Naive thymus-derived CD8-positive, alpha-beta T cell (primary cell): ENCODE data around the gene ABTB2. TPM values are rescaled to one million over a fixed set of nuclear protein-coding genes. Genes with fewer than 3 reads are reported as not detected.

ENCODE experiments used
- ATAC-seq, 2 donors: fragments of 150-1000 bp; cut with Tn5 transposase in 1 of 2; sonication (Bioruptor Pico), chemical (Tn5 transposase) in 1 of 2; 1 replicate in 1 of 2; 2 replicates in 1 of 2; pipeline ENCODE4 v1.10.0; 2021; ENCODE audit warnings: mild to moderate bottlenecking in 2 of 2, moderate library complexity in 2 of 2
- POLR2A ChIA-PET: fragments of 350-600 bp; sonication (Branson Sonifier 250); formaldehyde crosslinking; loops from one replicate; lab custom pipeline; 2021; ENCODE audit warnings: antibody characterized with exemption; lab: Charles Lee
- DNase-seq, 10 donors: peaks; one replicate each; pipeline versions ENCODE4 v3.0.0 to v3.0.0-alpha.2; 2020 to 2022
- H3K27ac Mint-ChIP-seq, 10 donors: one replicate each; pipeline ENCODE4 v1.8.0; 2020 to 2022; ENCODE audit warnings: mild to moderate bottlenecking in 10 of 10, mixed read lengths in 10 of 10, moderate library complexity in 4 of 10, inconsistent platforms in 1 of 10
- H3K27me3 Mint-ChIP-seq, 5 donors: one replicate each; pipeline ENCODE4 v1.8.0; 2021 to 2022; ENCODE audit warnings: mixed read lengths in 5 of 5
- H3K36me3 Mint-ChIP-seq, 3 donors: one replicate each; pipeline ENCODE4 v1.8.0; 2020 to 2022; ENCODE audit warnings: mixed read lengths in 3 of 3, mild to moderate bottlenecking in 2 of 3, inconsistent platforms in 1 of 3
- H3K4me1 Mint-ChIP-seq, 4 donors: one replicate each; pipeline ENCODE4 v1.8.0; 2021 to 2022; ENCODE audit warnings: mixed read lengths in 4 of 4
- H3K4me3 Mint-ChIP-seq, 10 donors: one replicate each; pipeline ENCODE4 v1.8.0; 2020 to 2022; ENCODE audit warnings: mild to moderate bottlenecking in 10 of 10, mixed read lengths in 10 of 10, moderate library complexity in 6 of 10, inconsistent platforms in 1 of 10
- H3K9me3 Mint-ChIP-seq, 9 donors: one replicate each; pipeline ENCODE4 v1.8.0; 2020 to 2022; ENCODE audit warnings: mixed read lengths in 9 of 9, mild to moderate bottlenecking in 3 of 9, inconsistent platforms in 1 of 9, moderate library complexity in 1 of 9
- polyA plus RNA-seq, 3 donors: library from polyadenylated mRNA; unstranded; fragments of 300-500 nt; fragmentation: Illumina TruSeq; gene quantifications; one replicate each; pipeline ENCODE4 v1.2.3, GENCODE V29; 2021
- total RNA-seq, 8 experiments: library from RNA in 2 of 8; stranded (reverse) in 2 of 8; gene quantifications; one replicate each; pipeline ENCODE4 v1.2.3 and lab custom pipeline; 2021 to 2026

ABTB2 gene
- total and polyA plus RNA-seq, 5 experiments from 2014 or later = 0.05 to 0.81 (median 0.69) TPM; not detected in 2

GRCh38 chr11:34358728-34359547 is 1.1 kb upstream of the ABTB2 start:
- Mint-ChIP-seq H3K27ac (peak overlapping the region; percentile 68 to 95 (median 91)), H3K4me3 (peak overlapping the region; percentile 84 to 94 (median 90)), H3K36me3 (no peaks in the 10 kb centered on the region), H3K4me1 (peaks cover 16 to 41% (median 27%) of the 10 kb centered on the region in 4 donors), H3K27me3 (peaks cover 22 to 46% (median 29%) of the 10 kb centered on the region in 5 donors), H3K9me3 (no peaks in the 10 kb centered on the region)
- ATAC-seq (peak; percentile 18 to 21), DNase-seq (peak; percentile 25 to 83 (median 74))
- POLR2A ChIA-PET = interaction anchor here (1.0 to 3.8 kb wide), 6 partner anchors 110 to 362 kb away, joined by 4 to 30 read pairs (median 6); partner anchors contain the start of genes CAPRIN1 and NAT10

DNA sequence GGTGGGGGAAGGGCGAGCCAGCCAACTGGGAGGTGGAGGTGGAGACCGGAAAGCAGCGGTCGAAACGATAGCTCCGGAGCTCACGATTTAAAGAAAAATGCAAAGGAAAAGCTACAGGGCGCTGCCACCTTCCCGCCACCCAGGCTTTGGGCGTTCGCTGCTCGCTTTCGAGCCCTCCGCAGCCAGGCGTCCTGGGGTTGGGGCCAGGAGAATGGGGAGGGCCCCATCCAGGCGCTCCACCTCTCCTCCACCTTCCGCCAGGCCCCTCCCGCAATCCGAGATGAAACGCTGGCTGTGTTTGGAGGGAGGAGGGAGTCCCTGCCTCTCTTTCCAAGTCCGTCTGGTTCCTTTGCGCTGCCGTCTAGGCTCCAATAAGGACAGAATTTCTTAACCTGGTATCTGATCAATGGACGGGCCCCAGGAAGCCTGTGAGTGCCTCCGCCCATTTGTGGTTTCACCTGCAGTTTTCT is 483 bp upstream of the ABTB2 start:
- peaks cover 15 to 35% (median 24%) of the 10 kb centered on the region in 4 donors for H3K4me1 Mint-ChIP-seq

GRCh38 chr11:34356913-34357700 is 703 bp downstream of the ABTB2 start:
- DNase-seq (peak; percentile 15 to 73 (median 47)), ATAC-seq (peak; percentile 30 to 36)
- POLR2A ChIA-PET = interaction anchor here (1.3 to 3.8 kb wide), 4 partner anchors 108 to 306 kb away, joined by 4 to 30 read pairs (median 8); partner anchors contain the start of genes CAPRIN1 and NAT10
- Mint-ChIP-seq H3K36me3 (no peaks in the 10 kb centered on the region), H3K4me3 (peak overlapping the region; percentile 78 to 94 (median 90)), H3K4me1 (peaks cover 15 to 34% (median 24%) of the 10 kb centered on the region in 4 donors), H3K27ac (peak overlapping the region in 1 of 10 donors; percentile 68), H3K27me3 (peaks cover 28 to 64% (median 44%) of the 10 kb centered on the region in 5 donors), H3K9me3 (no peaks in the 10 kb centered on the region)

More for the DNA sequence above, 483 bp upstream of the ABTB2 start:
- POLR2A ChIA-PET = interaction anchor here (1.0 to 3.8 kb wide), 6 partner anchors 109 to 361 kb away, joined by 4 to 30 read pairs (median 6); partner anchors contain the start of genes CAPRIN1 and NAT10
- H3K9me3 Mint-ChIP-seq = no peaks in the 10 kb centered on the region
- DNase-seq (peak in 1 of 10 donors; percentile 72), ATAC-seq (peak; percentile 24 to 37)
- H3K36me3 Mint-ChIP-seq = no peaks in the 10 kb centered on the region
- H3K27me3 Mint-ChIP-seq = peaks cover 26 to 52% (median 34%) of the 10 kb centered on the region in 5 donors
- peak overlapping the region; percentile 84 to 94 (median 90) for H3K4me3 Mint-ChIP-seq
- peak overlapping the region; percentile 45 to 95 (median 91) for H3K27ac Mint-ChIP-seq

DNA sequence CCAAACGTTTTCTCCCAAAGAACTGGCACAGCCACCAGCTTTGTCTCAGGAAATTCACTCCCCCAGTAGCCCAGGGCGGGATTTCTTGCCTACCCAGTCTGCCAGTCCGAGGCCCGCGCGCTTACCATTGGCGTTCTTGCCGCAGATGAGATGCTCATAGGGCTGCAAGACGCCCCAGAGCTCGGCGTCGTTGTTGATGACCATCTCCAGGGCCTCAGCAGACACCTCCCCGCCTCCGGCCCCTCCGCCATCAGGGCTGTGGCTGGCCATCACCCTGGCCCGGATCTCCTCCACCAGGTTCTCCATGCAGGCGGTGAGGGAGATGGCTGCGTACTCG is 1.3 kb downstream of the ABTB2 start:
- Mint-ChIP-seq H3K9me3 (no peaks in the 10 kb centered on the region), H3K27me3 (peaks cover 32 to 70% (median 43%) of the 10 kb centered on the region in 5 donors), H3K4me1 (peaks cover 15 to 34% (median 24%) of the 10 kb centered on the region in 4 donors), H3K36me3 (no peaks in the 10 kb centered on the region), H3K4me3 (peak overlapping the region; percentile 61 to 93 (median 80)), H3K27ac (no peak overlapping the region)
- ATAC-seq = no peak
- POLR2A ChIA-PET = interaction anchor here (0.8 to 3.8 kb wide), 3 partner anchors 107 to 182 kb away, joined by 3 to 30 read pairs (median 6); no protein-coding TSS in a partner anchor
- DNase-seq = peak in 2 of 10 donors; percentile 9 to 12

DNA sequence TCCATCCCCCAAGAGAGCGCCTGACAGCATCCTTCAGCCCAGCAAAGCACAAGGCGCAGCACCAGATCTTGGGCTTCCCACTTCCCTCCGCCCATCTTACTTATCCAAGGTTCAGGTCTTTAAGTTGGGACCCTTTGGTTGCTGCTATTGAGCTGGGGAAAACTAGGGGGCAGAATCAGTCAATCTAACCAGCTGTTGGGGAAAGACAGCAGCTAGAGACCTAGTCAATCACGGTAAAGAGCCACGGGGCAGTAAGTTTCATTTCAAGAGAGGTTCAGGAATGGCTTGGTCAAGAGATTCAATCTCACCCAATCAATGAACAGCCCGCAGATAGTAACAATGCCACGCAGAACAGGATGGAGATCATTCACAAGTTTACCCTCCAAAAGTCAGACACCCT is 1.7 kb downstream of the ABTB2 start:
- Mint-ChIP-seq H3K4me1 (peaks cover 15 to 34% (median 24%) of the 10 kb centered on the region in 4 donors), H3K27me3 (peaks cover 36 to 72% (median 43%) of the 10 kb centered on the region in 5 donors), H3K36me3 (no peaks in the 10 kb centered on the region), H3K27ac (no peak overlapping the region), H3K4me3 (peak overlapping the region; percentile 61 to 93 (median 80)), H3K9me3 (no peaks in the 10 kb centered on the region)
- ATAC-seq (no peak), DNase-seq (no peak)
- POLR2A ChIA-PET = interaction anchor here (0.6 to 3.8 kb wide), 3 partner anchors 16 to 182 kb away, joined by 3 to 30 read pairs (median 3); no protein-coding TSS in a partner anchor

DNA sequence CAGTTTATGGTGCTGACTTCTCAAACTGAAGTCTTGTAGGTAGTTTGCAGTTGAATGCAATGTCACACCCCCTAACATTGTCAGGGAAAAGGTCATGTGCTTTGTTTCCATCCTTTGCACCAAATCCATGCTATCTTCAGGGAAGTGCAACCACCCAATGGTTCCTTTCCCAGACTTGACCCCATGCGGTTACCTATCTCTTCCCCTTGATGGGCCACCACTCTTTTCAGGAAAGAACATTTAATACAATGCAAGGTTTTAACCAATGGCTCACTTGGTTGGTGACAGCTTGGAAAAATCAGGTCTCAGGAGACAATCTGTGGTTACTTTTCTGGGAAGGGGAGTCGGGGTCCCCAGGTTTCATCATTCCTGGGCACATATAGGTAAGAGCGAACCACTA is 2.1 kb downstream of the ABTB2 start:
- DNase-seq (no peak), ATAC-seq (no peak)
- peak overlapping the region in 7 of 10 donors; percentile 62 to 91 (median 87) for H3K4me3 Mint-ChIP-seq
- no peaks in the 10 kb centered on the region for H3K9me3 Mint-ChIP-seq
- no peak overlapping the region for H3K27ac Mint-ChIP-seq
- peaks cover 15 to 34% (median 24%) of the 10 kb centered on the region in 4 donors for H3K4me1 Mint-ChIP-seq
- H3K36me3 Mint-ChIP-seq = no peaks in the 10 kb centered on the region
- POLR2A ChIA-PET = interaction anchor here (0.6 to 3.8 kb wide), 3 partner anchors 16 to 181 kb away, joined by 3 to 30 read pairs (median 3); no protein-coding TSS in a partner anchor
- H3K27me3 Mint-ChIP-seq = peaks cover 36 to 69% (median 43%) of the 10 kb centered on the region in 5 donors

DNA sequence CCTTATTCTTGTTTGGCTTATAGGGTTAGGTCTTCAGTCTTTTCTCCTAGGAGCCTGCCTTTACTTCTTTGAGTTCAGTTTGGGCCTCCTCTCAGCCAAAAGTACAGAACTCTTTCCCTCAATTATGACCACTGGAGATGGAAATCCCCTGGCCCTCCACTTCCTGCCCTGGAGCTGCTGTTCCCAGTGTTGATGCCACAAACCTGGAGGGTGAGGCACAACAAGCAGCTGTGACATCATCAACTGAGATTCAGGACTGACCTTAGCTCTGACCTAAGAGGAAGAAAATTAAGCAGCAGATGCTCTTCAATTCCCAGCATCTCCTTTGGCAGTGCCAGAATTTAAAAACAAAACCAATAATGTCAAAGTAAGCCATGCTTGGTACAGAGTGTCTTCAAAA is 3.0 kb downstream of the ABTB2 start:
- DNase-seq (no peak), ATAC-seq (no peak)
- Mint-ChIP-seq H3K27ac (no peak overlapping the region), H3K9me3 (no peaks in the 10 kb centered on the region), H3K36me3 (no peaks in the 10 kb centered on the region), H3K27me3 (peaks cover 36 to 60% (median 39%) of the 10 kb centered on the region in 5 donors), H3K4me1 (peaks cover 15 to 33% (median 24%) of the 10 kb centered on the region in 4 donors), H3K4me3 (peak overlapping the region in 1 of 10 donors; percentile 7)
- POLR2A ChIA-PET = no interaction called here

DNA sequence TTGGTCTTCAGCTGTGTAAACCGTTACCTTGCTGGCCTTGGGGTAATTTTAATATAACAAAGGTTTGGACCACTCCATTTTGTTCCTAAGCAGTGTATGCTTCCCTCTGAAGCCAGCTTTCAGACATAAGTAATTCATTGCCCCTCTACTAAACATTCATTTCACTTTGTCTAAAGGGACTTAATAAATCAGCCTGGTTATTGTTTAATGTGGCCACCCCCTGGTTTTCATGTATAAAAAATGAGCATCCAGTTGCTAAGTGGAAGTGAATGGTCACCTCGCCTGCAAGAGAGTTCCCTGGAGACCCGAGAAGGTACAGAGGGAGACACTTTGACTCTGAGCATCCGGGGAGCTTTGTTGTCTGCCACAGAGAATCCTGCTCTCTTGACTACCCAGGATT is 3.9 kb downstream of the ABTB2 start:
- Mint-ChIP-seq H3K4me3 (no peak overlapping the region), H3K36me3 (no peaks in the 10 kb centered on the region), H3K9me3 (no peaks in the 10 kb centered on the region), H3K27ac (no peak overlapping the region), H3K27me3 (peaks cover 36 to 57% (median 38%) of the 10 kb centered on the region in 5 donors), H3K4me1 (peaks cover 12 to 24% (median 20%) of the 10 kb centered on the region in 4 donors)
- ATAC-seq = no peak
- POLR2A ChIA-PET = no interaction called here
- no peak for DNase-seq

DNA sequence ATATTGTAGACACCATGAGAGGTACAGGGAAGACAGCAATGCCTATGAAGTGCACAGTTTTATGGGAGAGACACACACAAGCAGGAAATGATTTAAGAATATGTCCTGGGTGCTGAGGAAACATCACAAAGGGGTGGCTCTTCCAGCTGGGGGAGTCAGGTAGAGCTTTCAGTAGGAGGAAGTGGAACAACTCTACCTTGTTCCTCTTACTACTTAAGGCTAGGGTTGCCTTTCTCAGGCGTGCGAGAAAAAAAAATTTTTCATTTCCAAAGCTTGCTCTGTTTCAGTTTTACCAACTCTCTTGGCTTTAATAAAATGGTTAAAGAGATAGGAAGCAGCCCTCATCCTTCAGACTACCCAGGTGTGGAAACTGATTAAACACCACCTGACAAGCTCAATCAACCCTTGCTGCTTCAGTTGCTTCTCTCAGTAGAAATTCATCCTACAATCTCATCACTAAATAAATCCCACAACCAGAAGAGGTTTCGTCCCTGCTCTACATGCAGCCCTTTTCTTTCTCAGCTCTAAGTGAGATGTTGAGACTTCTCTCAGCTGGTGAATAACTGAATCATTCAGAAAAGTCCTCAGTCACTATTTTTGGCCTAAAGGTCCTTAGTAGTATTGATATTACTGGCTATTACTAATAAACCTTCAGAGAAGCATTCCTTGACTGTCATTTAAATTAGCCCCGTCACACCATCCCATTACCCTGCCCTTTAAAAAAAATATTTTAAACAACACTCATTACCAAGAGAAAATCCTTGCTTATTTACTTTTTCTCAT is 5.9 kb downstream of the ABTB2 start:
- peaks cover 36 to 57% (median 38%) of the 10 kb centered on the region in 5 donors for H3K27me3 Mint-ChIP-seq
- H3K4me3 Mint-ChIP-seq = no peak overlapping the region
- POLR2A ChIA-PET = no interaction called here
- no peak overlapping the region for H3K27ac Mint-ChIP-seq
- H3K9me3 Mint-ChIP-seq = no peaks in the 10 kb centered on the region
- DNase-seq = no peak
- no peak for ATAC-seq
- H3K4me1 Mint-ChIP-seq = peaks cover 13 to 15% (median 13%) of the 10 kb centered on the region in 4 donors
- H3K36me3 Mint-ChIP-seq = no peaks in the 10 kb centered on the region

DNA sequence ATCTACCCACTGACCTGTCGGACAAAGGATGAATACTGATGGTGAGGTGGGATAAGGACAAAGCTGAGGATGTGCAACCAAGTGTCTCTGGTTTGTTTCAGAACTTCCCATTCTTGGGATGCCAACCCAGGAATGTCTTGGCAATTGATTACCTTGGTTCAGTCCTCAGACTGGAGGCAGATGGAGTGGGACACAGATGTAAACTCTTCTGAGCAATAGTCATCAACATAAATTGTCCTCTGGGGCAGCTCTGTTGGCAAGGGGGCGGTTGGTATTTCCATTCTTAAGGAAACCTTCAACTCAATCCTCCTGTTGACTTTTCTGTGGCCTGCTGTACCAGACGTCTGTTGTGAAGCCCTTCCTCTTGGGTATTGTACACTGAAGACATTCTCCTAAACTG is 6.8 kb downstream of the ABTB2 start:
- Mint-ChIP-seq H3K27me3 (peaks cover 29 to 51% (median 34%) of the 10 kb centered on the region in 5 donors), H3K36me3 (no peaks in the 10 kb centered on the region), H3K27ac (no peak overlapping the region), H3K4me3 (no peak overlapping the region), H3K9me3 (no peaks in the 10 kb centered on the region), H3K4me1 (peaks cover 5 to 7% (median 6%) of the 10 kb centered on the region in 4 donors)
- POLR2A ChIA-PET = no interaction called here
- DNase-seq (no peak), ATAC-seq (no peak)

- POLR2A ChIA-PET = interaction anchor here (0.7 kb wide), 1 partner anchor 1325 kb away, joined by 4 read pairs; no protein-coding TSS in a partner anchor
- Mint-ChIP-seq H3K4me1 (peaks cover 0 to 6% (median 0%) of the 10 kb centered on the region in 4 donors), H3K4me3 (no peak overlapping the region), H3K9me3 (no peaks in the 10 kb centered on the region), H3K27me3 (peaks cover 17 to 39% (median 23%) of the 10 kb centered on the region in 5 donors), H3K36me3 (peaks cover 0 to 2% (median 0%) of the 10 kb centered on the region in 3 donors), H3K27ac (no peak overlapping the region)
- ATAC-seq (no peak), DNase-seq (no peak)
Measured at GRCh38 chr11:34349882-34350281, 7.9 kb downstream of the ABTB2 start.
